AG20443 (cell line): ENCODE measurements around the gene GFY.
A peak's percentile ranks its signal among the peaks of the same experiment; 100 is the strongest.
"Not testable (repeated sequence)": the region's sequence is repeated elsewhere in the genome, so short reads cannot be mapped to it uniquely, and the experiment has no call there.

Experiments used
- DNase-seq: peaks from one replicate; pipeline ENCODE4 v3.0.0; 2012; ENCODE audit warnings: low spot score, mixed read lengths

GFY gene

GRCh38 chr19:49470615-49470978, 45.4 kb downstream of the GFY start:
- no peak for DNase-seq

GRCh38 chr19:49472936-49473335, 47.7 kb downstream of the GFY start:
- no peak for DNase-seq

DNA sequence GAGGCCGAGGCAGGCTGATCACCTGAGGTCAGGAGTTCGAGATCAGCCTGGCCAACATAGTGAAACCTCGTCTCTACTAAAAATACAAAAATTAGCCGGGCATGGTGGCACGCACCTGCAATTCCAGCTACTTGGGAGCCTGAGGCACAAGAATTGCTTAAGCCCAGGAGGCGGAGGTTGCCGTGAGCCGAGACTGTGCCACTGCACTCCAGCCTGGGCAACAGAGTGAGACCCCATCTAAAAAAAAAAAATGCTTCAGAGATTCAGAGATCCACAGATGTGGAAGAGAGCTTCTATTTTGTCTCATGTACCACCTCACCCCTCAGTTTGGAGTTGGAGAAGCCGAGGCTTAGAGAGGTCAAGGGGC, 48.3 kb downstream of the GFY start:
- DNase-seq: not testable (repeated sequence)

GRCh38 chr19:49473868-49474541, 48.8 kb downstream of the GFY start, which contains the start of gene FLT3LG:
Gene FLT3LG (plus strand): TSS chr19:49474215. CDS start chr19:49474640, 425 bp downstream.
- DNase-seq: peak; percentile 94

DNA sequence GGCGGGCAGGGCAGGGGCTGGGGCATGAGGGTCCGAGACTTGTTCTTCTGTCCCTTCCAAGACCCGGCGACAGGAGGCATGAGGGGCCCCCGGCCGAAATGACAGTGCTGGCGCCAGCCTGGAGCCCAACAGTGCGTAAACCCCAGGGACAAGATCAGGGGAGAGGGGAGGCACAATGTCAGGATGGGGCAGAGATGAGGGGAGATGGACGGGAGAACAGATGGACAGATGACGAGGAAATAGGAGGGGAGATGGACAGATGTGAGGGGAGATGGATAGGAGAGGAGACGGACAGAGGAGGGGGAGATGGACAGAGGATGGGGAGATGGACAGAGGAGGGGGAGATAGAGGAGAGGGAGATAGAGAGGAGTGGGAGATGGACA, 49.3 kb downstream of the GFY start:
- no peak for DNase-seq

GRCh38 chr19:49475191-49475917, 50.2 kb downstream of the GFY start:
- DNase-seq: peak; percentile 43

DNA sequence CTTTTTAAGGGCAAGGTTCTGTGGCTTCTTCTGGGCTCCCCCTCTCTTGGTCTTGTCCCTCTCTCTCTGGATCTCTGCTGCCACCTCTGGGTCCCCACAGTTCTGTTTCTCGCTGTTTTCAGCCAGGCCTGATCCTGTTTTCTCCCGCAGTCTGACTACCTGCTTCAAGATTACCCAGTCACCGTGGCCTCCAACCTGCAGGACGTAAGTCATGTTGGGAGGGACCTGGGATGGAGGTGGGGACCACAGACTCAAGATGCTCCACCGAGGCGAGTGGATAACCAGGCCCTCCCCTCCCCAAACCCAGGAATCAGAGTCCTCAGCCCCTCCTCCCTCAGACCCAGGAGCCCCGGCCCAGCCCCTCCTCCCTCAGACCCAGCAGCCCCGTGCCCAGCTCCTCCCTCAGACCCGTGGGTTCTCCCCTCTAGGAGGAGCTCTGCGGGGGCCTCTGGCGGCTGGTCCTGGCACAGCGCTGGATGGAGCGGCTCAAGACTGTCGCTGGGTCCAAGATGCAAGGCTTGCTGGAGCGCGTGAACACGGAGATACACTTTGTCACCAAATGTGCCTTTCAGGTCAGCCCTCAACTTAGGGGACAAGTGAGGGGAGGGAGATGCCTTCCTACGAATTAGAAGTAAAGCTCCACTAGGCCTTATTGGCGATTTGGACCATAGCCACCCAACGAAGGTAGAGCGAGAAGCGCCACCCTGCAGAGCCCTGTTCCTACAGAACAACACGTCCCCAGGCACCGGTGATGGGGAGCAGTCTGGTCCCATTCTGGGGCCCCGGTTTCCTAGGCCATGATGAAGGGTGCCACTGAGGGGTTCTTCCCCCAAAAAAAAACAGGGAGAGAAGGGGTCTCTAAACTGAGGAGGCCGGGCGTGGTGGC, 51.0 kb downstream of the GFY start:
- DNase-seq: peak; percentile 69
